PC-9 (cell line): Measurements from ENCODE around the gene EML1. TPM values are rescaled to one million over a fixed set of nuclear protein-coding genes. Genes with fewer than 3 reads are reported as not detected.

Source experiments
- BruUV-seq: library from RNA; stranded (reverse); fragments of 400-500 nt; replicated peaks from 2 replicates; lab custom pipeline; 2021; lab: Mats Ljungman, UMichigan
- CTCF ChIA-PET: fragments of 300-600 bp; sonication (Branson Sonifier 250); formaldehyde crosslinking; loops from one replicate; lab custom pipeline; 2022; ENCODE audit warnings: antibody characterized with exemption; lab: Charles Lee
- POLR2A ChIA-PET: fragments of 300-600 bp; sonication (Branson Sonifier 250); formaldehyde crosslinking; loops from one replicate; lab custom pipeline; 2022; ENCODE audit warnings: antibody characterized with exemption; ENCODE audit not compliant: unreplicated experiment; lab: Charles Lee
- DNase-seq, 2 experiments: peaks; one replicate each; pipeline versions ENCODE4 v3.0.0 to v3.0.0-alpha.2; 2015 to 2022; ENCODE audit warnings: mixed read lengths in 1 of 2
- H2AFZ ChIP-seq: fragments of 200-600 bp; sonication (generic); 2 replicates; pipeline ENCODE4 v1.8.1; 2017; ENCODE audit warnings: antibody characterized with exemption
- H3F3A ChIP-seq: fragments of 200-600 bp; sonication (generic); 2 replicates; pipeline ENCODE4 v1.8.1; 2017; ENCODE audit warnings: antibody characterized with exemption, mild to moderate bottlenecking, low read depth; ENCODE audit not compliant: insufficient read depth
- H3K27ac ChIP-seq: fragments of 200-600 bp; sonication (generic); 2 replicates; pipeline ENCODE4 v1.6.1; 2016; ENCODE audit warnings: mixed run types
- H3K27me3 ChIP-seq: fragments of 200-600 bp; sonication (generic); 2 replicates; pipeline ENCODE4 v1.6.1; 2016; ENCODE audit warnings: low read depth, mixed run types; ENCODE audit not compliant: insufficient read depth
- H3K36me3 ChIP-seq: fragments of 200-600 bp; sonication (generic); 2 replicates; pipeline ENCODE4 v1.6.1; 2016; ENCODE audit warnings: low read depth, mixed run types
- H3K4me1 ChIP-seq: fragments of 200-600 bp; sonication (generic); replicated peaks from 2 replicates; pipeline ENCODE4 v1.6.1; 2016; ENCODE audit warnings: mixed run types; ENCODE audit not compliant: insufficient read depth
- H3K4me2 ChIP-seq: fragments of 200-600 bp; sonication (generic); 2 replicates; pipeline ENCODE4 v1.6.1; 2017; ENCODE audit warnings: mixed run types
- H3K4me3 ChIP-seq: fragments of 200-600 bp; sonication (generic); 2 replicates; pipeline ENCODE4 v1.6.1; 2016; ENCODE audit warnings: mixed run types
- H3K79me2 ChIP-seq: fragments of 200-600 bp; sonication (generic); 2 replicates; pipeline ENCODE4 v1.6.1; 2017; ENCODE audit warnings: low read depth, mixed run types
- H3K9me2 ChIP-seq: fragments of 200-600 bp; sonication (generic); 2 replicates; pipeline ENCODE4 v1.8.1; 2017; ENCODE audit warnings: mild to moderate bottlenecking; ENCODE audit not compliant: insufficient read depth
- H3K9me3 ChIP-seq: fragments of 200-600 bp; sonication (generic); 2 replicates; pipeline ENCODE4 v1.8.1; 2016; ENCODE audit warnings: low read depth; ENCODE audit not compliant: insufficient read depth
- H4K20me1 ChIP-seq: fragments of 200-600 bp; sonication (generic); 2 replicates; pipeline ENCODE4 v1.8.1; 2017; ENCODE audit not compliant: insufficient read depth
- CTCF ChIP-seq: fragments of 200-600 bp; sonication (generic); conservative IDR thresholded peaks from 2 replicates; pipeline ENCODE4 v1.6.1; 2017; ENCODE audit warnings: mixed run types, antibody characterized with exemption, mild to moderate bottlenecking, moderate library complexity
- EZH2 ChIP-seq: fragments of 200-600 bp; sonication (generic); IDR thresholded peaks from 2 replicates; pipeline ENCODE4 v1.8.0; 2017; ENCODE audit warnings: antibody characterized with exemption, low read depth
- intact Hi-C: fragments of 100-400 bp; cut with micrococcal nuclease; formaldehyde crosslinking; loops from one replicate; pipeline ENCODE4 v1.10.0; 2022; ENCODE audit not compliant: unreplicated experiment
- total RNA-seq: library from RNA; stranded (reverse); gene quantifications from 2 replicates; pipeline ENCODE4 v1.2.3, GENCODE V29; 2021

The EML1 gene
- total RNA-seq, 1 experiment from 2014 or later, result 1.8 TPM

DNA sequence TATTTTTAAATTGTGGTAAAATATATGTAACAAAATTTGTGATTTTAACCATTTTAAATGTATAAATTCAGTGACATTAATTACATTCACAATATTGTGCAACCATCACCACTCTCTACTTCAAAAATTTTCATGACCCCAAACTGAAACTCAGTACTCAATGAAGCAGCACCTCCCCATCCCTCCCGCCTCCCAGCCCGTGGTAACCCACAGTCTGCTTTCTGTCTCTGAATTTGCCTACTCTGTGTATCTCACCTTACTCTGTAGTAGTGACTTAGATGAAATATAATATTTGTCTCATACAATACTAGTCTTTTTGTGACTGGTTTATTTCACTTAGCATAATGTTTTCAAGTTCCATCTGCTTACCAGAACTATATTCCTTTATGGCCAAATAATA is 36.2 kb downstream of the EML1 start:
- intact Hi-C loops, result no loop called here
- POLR2A ChIA-PET, result no interaction called here
- H3K27me3 ChIP-seq, result peaks cover 7% of the 10 kb centered on the region; the same call in 1 of the 2 replicates

GRCh38 chr14:99831303-99831702 is 38.1 kb downstream of the EML1 start:
- Histone ChIP-seq H3K4me2 (no peak overlapping the region), H3K4me3 (no peak overlapping the region), H3K9me3 (no peaks in the 10 kb centered on the region), H3K79me2 (no peaks in the 10 kb centered on the region), H3K27ac (no peak overlapping the region), H3K9me2 (no peaks in the 10 kb centered on the region), H4K20me1 (no peaks in the 10 kb centered on the region), H3K36me3 (no peaks in the 10 kb centered on the region), H3K4me1 (no peaks in the 10 kb centered on the region), H2AFZ (no peak overlapping the region), H3K27me3 (peaks cover 7% of the 10 kb centered on the region; the same call in 1 of the 2 replicates), H3F3A (no peaks in the 10 kb centered on the region)
- BruUV-seq, result no TSS peak
- ChIA-PET POLR2A (no interaction called here), CTCF (no interaction called here)
- DNase-seq, result no peak
- intact Hi-C loops, result no loop called here
- TF ChIP-seq CTCF (no peak), EZH2 (no peak)

More for the DNA sequence above, 36.2 kb downstream of the EML1 start:
- Histone ChIP-seq H3K9me3 (no peaks in the 10 kb centered on the region), H3K79me2 (no peaks in the 10 kb centered on the region), H3K4me2 (no peak overlapping the region), H3K9me2 (no peaks in the 10 kb centered on the region), H2AFZ (no peak overlapping the region), H3K4me3 (no peak overlapping the region), H3F3A (no peaks in the 10 kb centered on the region), H3K36me3 (no peaks in the 10 kb centered on the region), H4K20me1 (no peaks in the 10 kb centered on the region), H3K4me1 (no peaks in the 10 kb centered on the region), H3K27ac (no peak overlapping the region)
- CTCF ChIA-PET, result no interaction called here
- no peak for TF ChIP-seq CTCF
- no peak for TF ChIP-seq EZH2
- DNase-seq, result no peak
- no TSS peak for BruUV-seq

GRCh38 chr14:99831903-99832685 is 38.9 kb downstream of the EML1 start:
- intact Hi-C loops, result no loop called here
- Histone ChIP-seq H3K4me1 (no peaks in the 10 kb centered on the region), H2AFZ (no peak overlapping the region), H4K20me1 (no peaks in the 10 kb centered on the region), H3K9me3 (no peaks in the 10 kb centered on the region), H3K9me2 (no peaks in the 10 kb centered on the region), H3K79me2 (no peaks in the 10 kb centered on the region), H3K27me3 (peaks cover 7% of the 10 kb centered on the region; the same call in 1 of the 2 replicates), H3F3A (no peaks in the 10 kb centered on the region), H3K4me2 (no peak overlapping the region), H3K36me3 (no peaks in the 10 kb centered on the region), H3K4me3 (no peak overlapping the region), H3K27ac (no peak overlapping the region)
- TF ChIP-seq CTCF (no peak), EZH2 (no peak)
- ChIA-PET POLR2A (no interaction called here), CTCF (no interaction called here)
- no peak for DNase-seq
- BruUV-seq, result no TSS peak
